ENCODE data around the gene PHTF1. TPM values are rescaled to one million over a fixed set of nuclear protein-coding genes. Genes with fewer than 3 reads are reported as not detected.

PHTF1 gene
- total and polyA plus RNA-seq, 8 donors = 4.6 to 12.9 (median 6.3) TPM

DNA sequence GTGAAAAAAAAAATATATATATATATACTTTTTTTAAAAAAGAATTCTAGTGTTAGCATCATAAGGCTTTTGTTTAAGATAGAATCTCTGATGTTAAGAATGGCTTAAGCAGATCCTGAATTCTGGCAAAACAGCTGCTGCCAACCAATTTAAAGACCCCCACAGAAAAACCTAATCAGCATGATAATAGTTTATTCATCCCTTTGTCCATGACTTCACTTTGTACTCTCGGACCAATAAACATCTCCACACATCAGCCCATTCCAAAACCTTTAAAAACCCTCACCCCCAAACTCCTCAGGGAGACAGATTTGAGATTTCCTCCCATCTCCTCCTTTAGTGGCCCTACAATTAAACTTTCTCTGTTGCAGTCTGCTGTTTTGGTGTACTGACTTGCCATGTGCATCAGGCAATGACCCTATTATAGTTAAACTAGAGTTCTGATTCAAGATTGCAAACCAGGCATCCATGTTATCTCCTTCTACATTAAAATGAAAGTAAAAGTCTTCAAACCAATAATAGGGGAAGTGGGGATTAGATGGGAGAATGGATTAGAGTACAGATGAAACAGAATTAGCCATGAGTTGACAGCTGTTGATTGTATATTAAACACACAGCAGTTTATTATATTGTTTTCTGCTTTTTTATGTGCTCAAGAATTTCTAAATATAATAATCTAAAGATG is 9.8 kb upstream of the PHTF1 start:
- Histone ChIP-seq H3K4me1 (no peaks in the 10 kb centered on the region), H3K4me3 (no peak overlapping the region), H3K36me3 (peaks cover 0 to 27% (median 7%) of the 10 kb centered on the region in 3 donors), H3K27ac (no peak overlapping the region), H3K9me3 (no peaks in the 10 kb centered on the region), H3K27me3 (no peaks in the 10 kb centered on the region)
- ATAC-seq = no peak
- TF ChIP-seq CTCF (IDR thresholded peaks at IDR 0.05) = no peak
- intact Hi-C loops (cut with DNase I) = no loop called here
- 92 to 96% methylated on average over 1 of the region's 1 CpG for WGBS, 2 donors
- FAIRE-seq = no peak
- DNase-seq = no peak

GRCh38 chr1:113765306-113766230 is 6.3 kb upstream of the PHTF1 start:
- intact Hi-C loops (cut with DNase I) = no loop called here
- H3K27me3 ChIP-seq = no peaks in the 10 kb centered on the region
- H3K4me3 ChIP-seq = no peak overlapping the region
- WGBS, 2 donors = 84 to 88% methylated on average over 2 of the region's 2 CpGs
- H3K9me3 ChIP-seq = no peaks in the 10 kb centered on the region
- TF ChIP-seq CTCF (IDR thresholded peaks at IDR 0.05) = no peak
- DNase-seq = no peak
- no peak overlapping the region for H3K27ac ChIP-seq
- peaks cover 0 to 27% (median 0%) of the 10 kb centered on the region in 3 donors for H3K36me3 ChIP-seq
- ATAC-seq = no peak
- peak; percentile 20 for FAIRE-seq
- H3K4me1 ChIP-seq = no peaks in the 10 kb centered on the region

DNA sequence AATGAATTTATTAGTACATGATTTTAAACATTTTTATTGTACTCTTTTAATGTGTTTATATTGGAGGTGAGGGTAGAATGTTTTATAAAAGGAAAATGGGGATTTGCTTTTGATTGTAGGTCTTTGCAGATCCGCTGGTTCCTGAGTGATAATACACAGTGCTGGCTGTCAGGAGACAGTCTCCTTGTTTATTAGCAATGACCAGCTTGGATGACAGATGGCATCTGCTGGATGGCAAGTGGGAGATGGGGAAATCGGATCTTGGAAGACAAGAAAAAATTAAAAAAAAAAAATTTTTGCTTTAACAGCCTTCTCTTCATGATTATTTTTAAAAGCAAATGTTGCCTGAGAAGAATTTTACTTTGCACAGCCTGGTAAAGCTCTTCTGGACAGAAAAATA is 4.4 kb upstream of the PHTF1 start:
- no peaks in the 10 kb centered on the region for H3K9me3 ChIP-seq
- DNase-seq (no peak), FAIRE-seq (no peak), ATAC-seq (no peak)
- H3K4me3 ChIP-seq = no peak overlapping the region
- 92% methylated on average over 2 of the region's 2 CpGs for WGBS, 2 donors
- H3K27me3 ChIP-seq = no peaks in the 10 kb centered on the region
- no peaks in the 10 kb centered on the region for H3K4me1 ChIP-seq
- intact Hi-C loops (cut with DNase I) = no loop called here
- peaks cover 0 to 27% (median 0%) of the 10 kb centered on the region in 3 donors for H3K36me3 ChIP-seq
- TF ChIP-seq CTCF (IDR thresholded peaks at IDR 0.05) = no peak
- H3K27ac ChIP-seq = no peak overlapping the region

GRCh38 chr1:113761937-113762336 is 2.7 kb upstream of the PHTF1 start:
- ATAC-seq (no peak), FAIRE-seq (no peak), DNase-seq (no peak)
- intact Hi-C loops (cut with DNase I) = no loop called here
- 73 to 77% methylated on average over 3 of the region's 3 CpGs for WGBS, 2 donors
- Histone ChIP-seq H3K4me1 (peaks cover 0 to 9% (median 7%) of the 10 kb centered on the region in 3 donors), H3K27me3 (no peaks in the 10 kb centered on the region), H3K4me3 (no peak overlapping the region), H3K27ac (no peak overlapping the region), H3K9me3 (no peaks in the 10 kb centered on the region), H3K36me3 (peaks cover 0 to 13% (median 0%) of the 10 kb centered on the region in 3 donors)
- no peak for TF ChIP-seq CTCF (IDR thresholded peaks at IDR 0.05)
